Lower lobe of right lung (tissue), 2 donors: ENCODE data around the gene LIPN. TPM values are rescaled to one million over a fixed set of nuclear protein-coding genes. Genes with fewer than 3 reads are reported as not detected.
A peak's percentile ranks its signal among the peaks of the same experiment; 100 is the strongest.

Experiments
- ATAC-seq, 2 donors: fragments of 200-7000 bp; cut with Tn5 transposase; one replicate each; pipeline ENCODE4 v1.9.1; 2020 to 2022; ENCODE audit warnings: mild to moderate bottlenecking in 2 of 2, moderate library complexity in 2 of 2
- DNase-seq: peaks from one replicate; pipeline ENCODE4 v3.0.0-alpha.2; 2020
- H3K27ac ChIP-seq: fragments of 200-600 bp; one replicate; pipeline ENCODE4 v1.8.0; 2022
- H3K27me3 ChIP-seq: fragments of 200-600 bp; one replicate; pipeline ENCODE4 v1.8.0; 2022; ENCODE audit warnings: low read depth
- H3K36me3 ChIP-seq: fragments of 200-600 bp; one replicate; pipeline ENCODE4 v1.8.0; 2022; ENCODE audit warnings: mild to moderate bottlenecking
- H3K4me1 ChIP-seq: fragments of 200-600 bp; one replicate; pipeline ENCODE4 v1.8.0; 2022
- H3K4me3 ChIP-seq: fragments of 200-600 bp; one replicate; pipeline ENCODE4 v1.8.0; 2022; ENCODE audit warnings: mild to moderate bottlenecking
- H3K9me3 ChIP-seq: fragments of 200-600 bp; one replicate; pipeline ENCODE4 v1.8.0; 2022
- CTCF ChIP-seq: fragments of 200-600 bp; IDR thresholded peaks from one replicate; pipeline ENCODE4 v1.8.0; 2022; ENCODE audit warnings: antibody characterized with exemption, mild to moderate bottlenecking
- intact Hi-C: fragments of 100-400 bp; cut with DNase I; formaldehyde crosslinking; loops from one replicate; pipeline ENCODE4 v1.11.0; 2022
- long read RNA-seq: library from polyadenylated mRNA; unstranded; transcript quantifications from one replicate; pipeline ENCODE4 v2.0.0, GENCODE V29; 2021
- total RNA-seq: library from RNA; stranded (reverse); fragmentation: NEBNext Ultra II Directional; extraction: Animal tissue kit (Norgen Biotek cat#: 25700); gene quantifications from one replicate; pipeline ENCODE4 v1.2.1, GENCODE V29; 2021
- donor health status: DM: no; HTN: yes; CAD: no; lungs with severe emphysema.

Gene LIPN
- total RNA-seq, result 1.6 TPM
- long read RNA-seq, result 0 reads

- no peak for TF ChIP-seq CTCF
- ATAC-seq, result peak; percentile 77 to 91
- H3K27ac ChIP-seq, result peak within 1 kb of the TSS; percentile 51
Observed at GRCh38 chr10:88759366-88760101, at the start of gene LIPN. Gene LIPN, plus strand, starts transcription at chr10:88760020. Its CDS starts 1,386 bp downstream, at chr10:88761406.

GRCh38 chr10:88715517-88715916, 44.3 kb upstream of the LIPN start:
- DNase-seq, result no peak
- Histone ChIP-seq H3K27me3 (no peaks in the 10 kb centered on the region), H3K4me3 (no peak overlapping the region), H3K27ac (no peak overlapping the region), H3K36me3 (no peaks in the 10 kb centered on the region), H3K9me3 (no peaks in the 10 kb centered on the region), H3K4me1 (no peaks in the 10 kb centered on the region)
- intact Hi-C loops, result no loop called here
- ATAC-seq, result no peak
- no peak for TF ChIP-seq CTCF

More at GRCh38 chr10:88759366-88760101, at the start of gene LIPN:
- H3K4me3 ChIP-seq, result no peak within 1 kb of the TSS
- H3K9me3 ChIP-seq, result no peaks in the 10 kb centered on the region
- no peaks in the 10 kb centered on the region for H3K36me3 ChIP-seq
- peak; percentile 48 for DNase-seq
- intact Hi-C loops, result no loop called here
- no peaks in the 10 kb centered on the region for H3K4me1 ChIP-seq
- H3K27me3 ChIP-seq, result no peaks in the 10 kb centered on the region

GRCh38 chr10:88721392-88721791, 38.4 kb upstream of the LIPN start:
- TF ChIP-seq CTCF, result no peak
- no peaks in the 10 kb centered on the region for H3K4me1 ChIP-seq

GRCh38 chr10:88725798-88726197, 34.0 kb upstream of the LIPN start:
- H3K27me3 ChIP-seq, result no peaks in the 10 kb centered on the region
- H3K9me3 ChIP-seq, result no peaks in the 10 kb centered on the region
- H3K27ac ChIP-seq, result no peak overlapping the region
- DNase-seq (no peak), ATAC-seq (no peak)
- H3K4me3 ChIP-seq, result no peak overlapping the region
- H3K4me1 ChIP-seq, result no peaks in the 10 kb centered on the region
- no peaks in the 10 kb centered on the region for H3K36me3 ChIP-seq
- intact Hi-C loops, result no loop called here
- no peak for TF ChIP-seq CTCF

More at GRCh38 chr10:88721392-88721791, 38.4 kb upstream of the LIPN start:
- Histone ChIP-seq H3K27me3 (no peaks in the 10 kb centered on the region), H3K36me3 (no peaks in the 10 kb centered on the region), H3K27ac (no peak overlapping the region), H3K9me3 (no peaks in the 10 kb centered on the region), H3K4me3 (no peak overlapping the region)
- DNase-seq (no peak), ATAC-seq (no peak)
- intact Hi-C loops, result no loop called here

GRCh38 chr10:88728107-88728763, 31.6 kb upstream of the LIPN start:
- H3K36me3 ChIP-seq, result no peaks in the 10 kb centered on the region
- ATAC-seq, result peak in 1 of 2 donors; percentile 50
- no peaks in the 10 kb centered on the region for H3K9me3 ChIP-seq
- DNase-seq, result peak; percentile 60
- no peaks in the 10 kb centered on the region for H3K27me3 ChIP-seq
- H3K4me1 ChIP-seq, result no peaks in the 10 kb centered on the region
- H3K27ac ChIP-seq, result no peak overlapping the region
- no peak for TF ChIP-seq CTCF
- intact Hi-C loops, result no loop called here
- H3K4me3 ChIP-seq, result no peak overlapping the region
